Spinal cord (tissue), 10 donors: ENCODE measurements around the gene ETNPPL. TPM values are rescaled to one million over a fixed set of nuclear protein-coding genes. Genes with fewer than 3 reads are reported as not detected.
A peak's percentile ranks its signal among the peaks of the same experiment; 100 is the strongest.

Source experiments
- DNase-seq, 6 donors: peaks; one replicate each; pipeline versions ENCODE4 v3.0.0 to v3.0.0-alpha.2; 2013 to 2015; ENCODE audit warnings: low spot score in 6 of 6, low read depth in 4 of 6
- H3K27ac ChIP-seq: one replicate; pipeline ENCODE4 v1.5.1; 2013; ENCODE audit warnings: low read depth, low read length, control low read depth
- H3K27me3 ChIP-seq: one replicate; pipeline ENCODE4 v1.6.1; 2013; ENCODE audit warnings: low read length; ENCODE audit not compliant: control insufficient read depth, insufficient read depth
- H3K36me3 ChIP-seq: one replicate; pipeline ENCODE4 v1.6.1; 2013; ENCODE audit warnings: low read length; ENCODE audit not compliant: control insufficient read depth, insufficient read depth
- H3K4me1 ChIP-seq: one replicate; pipeline ENCODE4 v1.6.1; 2013; ENCODE audit warnings: low read length; ENCODE audit not compliant: control insufficient read depth, insufficient read depth
- H3K4me3 ChIP-seq: one replicate; pipeline ENCODE4 v1.5.1; 2013; ENCODE audit warnings: low read depth, low read length, control low read depth
- H3K9me3 ChIP-seq: one replicate; pipeline ENCODE4 v1.6.1; 2013; ENCODE audit warnings: low read length; ENCODE audit not compliant: control insufficient read depth, insufficient read depth
- WGBS: methylation state at CpG from one replicate; pipeline ENCODE4 v1.1.5; 2013; ENCODE audit warnings: missing lambda C conversion rate; ENCODE audit not compliant: insufficient coverage; 5-methylcytosine and 5-hydroxymethylcytosine counted together
- long read RNA-seq, 4 donors: transcript quantifications; one replicate each; lab custom pipeline, GENCODE V29; 2026
- polyA plus RNA-seq, 2 donors: library from polyadenylated mRNA; unstranded; fragments of 120-200 nt; gene quantifications; one replicate each; pipeline ENCODE4 v1.2.1, GENCODE V29; 2013; ENCODE audit not compliant: insufficient read length in 2 of 2
- total RNA-seq, 2 donors: library from RNA; depleted of rRNA in 1 of 2; stranded (reverse); fragments of 120-200 nt in 1 of 2; fragments of >200 nt in 1 of 2; gene quantifications; one replicate each; pipeline versions ENCODE4 v1.2.3 to v1.2.4, GENCODE V29; 2013 to 2014
- donor health status: healthy.

Gene ETNPPL
- total RNA-seq: 1 to 10 TPM; 1.7 to 5.2 TPM
- polyA plus RNA-seq: 1 to 10 TPM; 1.8 to 2.9 TPM
- long read RNA-seq, donor 1: 0 reads
- long read RNA-seq, donor 2: 0 reads
- long read RNA-seq, donor 3: 0 reads
- long read RNA-seq, donor 4: 0 reads

DNA sequence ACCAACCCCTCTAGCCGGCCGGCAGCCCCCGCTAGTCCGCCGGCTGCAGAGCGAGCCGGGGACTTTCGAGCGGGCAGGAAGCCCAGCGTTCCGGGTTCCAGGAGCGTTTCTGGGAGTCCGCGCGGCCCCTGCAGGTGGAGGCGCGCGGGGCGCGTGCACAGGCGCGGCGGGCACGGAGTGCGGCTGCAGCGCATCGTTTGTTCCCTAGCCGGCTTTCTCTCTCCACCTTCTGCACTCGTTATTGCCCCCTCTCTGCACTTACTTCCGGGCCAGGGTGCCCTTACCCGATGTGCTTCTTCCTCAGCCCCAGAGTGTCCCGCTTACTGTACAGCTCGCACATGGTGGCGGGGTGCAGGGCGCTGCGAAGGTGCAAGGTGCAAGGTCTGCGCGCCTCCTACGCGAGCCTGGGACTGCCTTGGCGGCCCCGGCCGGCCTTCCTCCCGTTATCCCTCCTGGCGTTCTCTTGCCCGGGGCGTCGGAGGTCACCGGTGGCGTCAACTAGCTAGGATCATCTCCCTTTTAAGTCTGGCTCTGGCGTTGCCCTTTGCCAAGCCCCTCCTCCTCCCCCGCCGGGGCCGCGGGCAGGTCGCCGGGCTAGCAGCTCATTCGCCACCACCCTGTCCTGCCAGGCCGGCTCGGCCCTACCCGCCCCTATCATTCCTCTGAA is at the start of gene ETNPPL:
ETNPPL (minus strand) TSS at position 495 of the 667 bp plus-strand sequence; CDS start at position 340, 155 bp downstream.
- Histone ChIP-seq H3K36me3 (no peaks in the 10 kb centered on the region), H3K9me3 (no peaks in the 10 kb centered on the region), H3K27ac (no peak within 1 kb of the TSS), H3K27me3 (peaks cover 6% of the 10 kb centered on the region), H3K4me3 (peak within 1 kb of the TSS; percentile 59), H3K4me1 (peaks cover 7% of the 10 kb centered on the region)
- WGBS: under 1% methylated on average over 61 of the region's 61 CpGs
- DNase-seq: peak in 3 of 6 donors; percentile 38 to 80 (median 78)

GRCh38 chr4:108811486-108811885 is 48.6 kb upstream of the ETNPPL start:
- Histone ChIP-seq H3K27me3 (no peaks in the 10 kb centered on the region), H3K9me3 (no peaks in the 10 kb centered on the region), H3K4me3 (no peak overlapping the region), H3K4me1 (no peaks in the 10 kb centered on the region), H3K36me3 (no peaks in the 10 kb centered on the region), H3K27ac (no peak overlapping the region)
- DNase-seq: no peak
- WGBS: no CpG with 5 or more reads among the region's 1 CpG

- no peaks in the 10 kb centered on the region for H3K27me3 ChIP-seq
- no peak overlapping the region for H3K27ac ChIP-seq
- H3K36me3 ChIP-seq: no peaks in the 10 kb centered on the region
- H3K9me3 ChIP-seq: no peaks in the 10 kb centered on the region
- H3K4me1 ChIP-seq: no peaks in the 10 kb centered on the region
- DNase-seq: no peak
- no peak overlapping the region for H3K4me3 ChIP-seq
- WGBS: no CpG with 5 or more reads among the region's 1 CpG
These were observed 47.2 kb upstream of the ETNPPL start for GRCh38 chr4:108810087-108810486.

- 83% methylated on average over 5 of the region's 5 CpGs for WGBS
- no peak overlapping the region for H3K4me3 ChIP-seq
- no peaks in the 10 kb centered on the region for H3K36me3 ChIP-seq
These were observed 41.9 kb upstream of the ETNPPL start for GRCh38 chr4:108804648-108805273.

DNA sequence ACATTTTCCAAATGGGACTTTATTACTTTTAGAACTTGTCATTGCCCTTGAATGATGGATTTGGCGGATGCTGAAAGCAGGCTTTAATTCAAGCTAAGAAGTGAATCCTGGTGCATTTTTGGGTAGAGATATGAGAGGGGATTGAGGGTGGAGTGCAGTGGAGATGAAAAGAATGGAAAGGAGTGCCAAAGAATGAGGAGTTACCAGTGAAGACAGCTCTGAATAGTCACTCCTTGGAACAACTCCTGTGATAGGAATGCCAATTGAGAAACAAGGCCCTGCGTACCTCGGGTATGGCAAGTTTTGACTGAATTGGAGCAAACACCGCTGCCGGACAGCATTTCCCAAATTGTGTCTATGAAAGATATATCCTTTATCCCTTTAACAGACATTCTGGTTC is 36.5 kb upstream of the ETNPPL start:
- WGBS: 100% methylated on average over 1 of the region's 5 CpGs
- Histone ChIP-seq H3K4me3 (no peak overlapping the region), H3K4me1 (no peaks in the 10 kb centered on the region), H3K36me3 (no peaks in the 10 kb centered on the region), H3K9me3 (no peaks in the 10 kb centered on the region), H3K27me3 (no peaks in the 10 kb centered on the region), H3K27ac (no peak overlapping the region)
- no peak for DNase-seq

More at GRCh38 chr4:108804648-108805273, 41.9 kb upstream of the ETNPPL start:
- no peaks in the 10 kb centered on the region for H3K27me3 ChIP-seq
- H3K27ac ChIP-seq: no peak overlapping the region
- no peaks in the 10 kb centered on the region for H3K4me1 ChIP-seq
- no peaks in the 10 kb centered on the region for H3K9me3 ChIP-seq
- DNase-seq: peak in 1 of 6 donors; percentile 17

DNA sequence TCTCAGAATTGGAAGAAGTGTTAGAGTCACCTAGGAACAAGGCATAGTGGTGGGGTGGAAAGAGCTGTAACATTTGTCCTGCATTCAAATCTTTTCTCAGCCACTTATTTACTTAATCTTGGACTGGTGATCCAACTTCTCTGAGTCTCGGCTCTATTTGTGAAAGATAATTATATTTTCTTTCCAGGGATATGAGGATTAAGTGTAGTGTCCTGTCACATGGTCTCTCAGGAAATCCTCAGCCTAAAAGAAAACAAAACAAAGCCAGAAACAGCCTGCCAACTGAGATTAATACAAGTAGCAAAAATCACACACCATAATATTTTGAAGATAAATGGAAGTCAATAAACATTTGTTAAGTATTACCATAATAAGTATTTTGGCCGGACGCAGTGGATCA is 33.3 kb upstream of the ETNPPL start:
- WGBS: no CpG with 5 or more reads among the region's 3 CpGs
- H3K27me3 ChIP-seq: no peaks in the 10 kb centered on the region
- H3K4me3 ChIP-seq: no peak overlapping the region
- DNase-seq: no peak
- no peaks in the 10 kb centered on the region for H3K4me1 ChIP-seq
- no peaks in the 10 kb centered on the region for H3K9me3 ChIP-seq
- H3K36me3 ChIP-seq: no peaks in the 10 kb centered on the region
- H3K27ac ChIP-seq: no peak overlapping the region

DNA sequence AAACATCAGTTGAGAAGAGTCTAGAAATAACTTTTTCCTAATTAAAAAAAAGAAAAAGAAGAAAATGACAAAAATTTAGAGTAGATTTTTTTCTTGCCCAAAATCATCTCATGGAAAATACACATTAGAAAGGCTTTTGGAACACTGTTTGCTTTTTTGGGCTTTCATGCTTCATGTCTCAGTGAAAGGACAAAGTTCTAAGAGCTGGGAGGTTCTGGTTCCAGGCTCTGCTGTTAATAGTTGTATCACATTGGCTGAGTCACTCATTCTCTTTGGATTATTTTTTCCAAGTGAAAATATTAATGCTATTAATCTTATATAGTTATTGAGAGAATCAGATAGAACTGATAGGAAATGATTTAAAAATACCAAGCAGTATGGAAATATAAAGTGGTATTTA is 32.9 kb upstream of the ETNPPL start:
- no peaks in the 10 kb centered on the region for H3K9me3 ChIP-seq
- H3K4me3 ChIP-seq: no peak overlapping the region
- no peaks in the 10 kb centered on the region for H3K36me3 ChIP-seq
- no peak overlapping the region for H3K27ac ChIP-seq
- no peak for DNase-seq
- H3K27me3 ChIP-seq: no peaks in the 10 kb centered on the region
- no peaks in the 10 kb centered on the region for H3K4me1 ChIP-seq

DNA sequence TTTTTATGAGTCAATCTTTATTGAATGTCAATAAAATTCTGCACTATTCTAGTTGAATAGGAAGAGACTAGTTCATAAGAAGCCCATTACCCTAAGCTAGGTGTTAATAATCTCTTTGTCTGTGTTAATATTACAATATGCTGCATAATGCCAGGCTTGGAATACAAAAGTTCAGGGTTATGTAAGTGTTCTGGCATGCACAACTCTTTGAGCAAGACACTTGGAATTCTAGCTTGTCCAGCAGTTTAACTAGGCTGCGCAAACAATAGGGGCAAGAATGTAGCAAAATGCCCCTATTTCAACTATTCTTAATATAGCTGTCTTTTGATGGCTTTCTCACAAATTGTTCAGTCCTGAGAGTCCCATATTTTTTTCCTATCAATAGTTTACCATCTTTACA is 31.3 kb upstream of the ETNPPL start:
- H3K27ac ChIP-seq: no peak overlapping the region
- no peak for DNase-seq
- H3K9me3 ChIP-seq: no peaks in the 10 kb centered on the region
- no peaks in the 10 kb centered on the region for H3K27me3 ChIP-seq
- H3K36me3 ChIP-seq: no peaks in the 10 kb centered on the region
- 100% methylated on average over 1 of the region's 1 CpG for WGBS
- no peaks in the 10 kb centered on the region for H3K4me1 ChIP-seq
- H3K4me3 ChIP-seq: no peak overlapping the region

DNA sequence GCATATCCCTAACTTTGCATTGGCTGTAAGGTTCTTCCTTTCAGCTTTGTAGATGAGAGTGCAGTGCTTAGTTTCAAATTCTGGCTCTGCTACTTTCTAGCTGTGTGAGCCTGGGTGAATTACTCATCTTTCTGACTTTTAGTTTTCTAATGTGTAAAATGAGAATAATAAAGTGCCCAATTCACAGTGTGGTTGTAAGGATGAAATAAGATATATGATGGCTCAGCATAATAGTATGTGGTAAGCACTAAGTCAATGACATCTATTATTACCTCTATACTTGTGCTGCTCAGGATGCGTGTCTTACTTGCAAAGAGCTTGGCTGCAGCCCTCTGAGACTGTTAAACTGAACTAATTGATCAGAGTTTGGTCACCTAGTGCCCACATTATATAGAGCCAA is 30.6 kb upstream of the ETNPPL start:
- Histone ChIP-seq H3K9me3 (no peaks in the 10 kb centered on the region), H3K4me3 (no peak overlapping the region), H3K36me3 (no peaks in the 10 kb centered on the region), H3K27me3 (no peaks in the 10 kb centered on the region), H3K4me1 (no peaks in the 10 kb centered on the region), H3K27ac (no peak overlapping the region)
- peak in 1 of 6 donors; percentile 34 for DNase-seq
- WGBS: no CpG with 5 or more reads among the region's 1 CpG

DNA sequence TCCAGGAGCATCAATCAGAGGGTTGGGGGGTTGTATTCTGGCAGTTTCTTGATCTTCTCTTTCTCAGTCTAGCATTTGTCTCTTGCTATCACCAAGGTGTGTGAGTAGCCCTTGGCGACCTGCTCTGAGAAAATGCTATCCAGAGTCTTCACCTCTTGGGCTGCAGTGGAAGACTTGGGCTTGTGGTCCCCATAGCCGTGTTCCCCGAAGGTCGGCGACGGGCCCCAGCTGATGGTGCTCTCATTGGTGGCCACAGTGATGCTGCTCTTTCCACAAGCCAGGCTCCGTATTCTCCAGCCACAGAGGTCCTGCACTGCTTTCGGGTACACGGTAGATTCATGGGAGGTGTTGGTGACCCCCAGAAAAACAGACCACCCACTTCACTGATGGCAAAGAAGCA is 25.9 kb upstream of the ETNPPL start:
- no peak for DNase-seq
- Histone ChIP-seq H3K27me3 (no peaks in the 10 kb centered on the region), H3K4me1 (no peaks in the 10 kb centered on the region), H3K9me3 (no peaks in the 10 kb centered on the region), H3K27ac (no peak overlapping the region), H3K36me3 (no peaks in the 10 kb centered on the region), H3K4me3 (no peak overlapping the region)
- WGBS: 93% methylated on average over 9 of the region's 9 CpGs
